ENCODE results near the gene TADA2A. TPM values are rescaled to one million over a fixed set of nuclear protein-coding genes. Genes with fewer than 3 reads are reported as not detected.

TADA2A gene, protein sequence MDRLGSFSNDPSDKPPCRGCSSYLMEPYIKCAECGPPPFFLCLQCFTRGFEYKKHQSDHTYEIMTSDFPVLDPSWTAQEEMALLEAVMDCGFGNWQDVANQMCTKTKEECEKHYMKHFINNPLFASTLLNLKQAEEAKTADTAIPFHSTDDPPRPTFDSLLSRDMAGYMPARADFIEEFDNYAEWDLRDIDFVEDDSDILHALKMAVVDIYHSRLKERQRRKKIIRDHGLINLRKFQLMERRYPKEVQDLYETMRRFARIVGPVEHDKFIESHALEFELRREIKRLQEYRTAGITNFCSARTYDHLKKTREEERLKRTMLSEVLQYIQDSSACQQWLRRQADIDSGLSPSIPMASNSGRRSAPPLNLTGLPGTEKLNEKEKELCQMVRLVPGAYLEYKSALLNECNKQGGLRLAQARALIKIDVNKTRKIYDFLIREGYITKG
- total RNA-seq (2022) (27.3 and 29.4 TPM in 2 replicates), Bru-seq, nascent RNA (percentile 76 among the genes with signal in this experiment), BruChase-seq, experiment 1, labeled RNA remaining after a 2-hour chase (percentile 71 among the genes with signal in this experiment), BruChase-seq, experiment 2, labeled RNA remaining after a 6-hour chase (percentile 67 among the genes with signal in this experiment)
- long read RNA-seq, full-length matches to known transcripts, result 4 of 13 reads
- long read RNA-seq, partial matches to known transcripts, result 2 of 13 reads
- long read RNA-seq, other reads (novel, unspliced or antisense), result 7 of 13 reads

DNA sequence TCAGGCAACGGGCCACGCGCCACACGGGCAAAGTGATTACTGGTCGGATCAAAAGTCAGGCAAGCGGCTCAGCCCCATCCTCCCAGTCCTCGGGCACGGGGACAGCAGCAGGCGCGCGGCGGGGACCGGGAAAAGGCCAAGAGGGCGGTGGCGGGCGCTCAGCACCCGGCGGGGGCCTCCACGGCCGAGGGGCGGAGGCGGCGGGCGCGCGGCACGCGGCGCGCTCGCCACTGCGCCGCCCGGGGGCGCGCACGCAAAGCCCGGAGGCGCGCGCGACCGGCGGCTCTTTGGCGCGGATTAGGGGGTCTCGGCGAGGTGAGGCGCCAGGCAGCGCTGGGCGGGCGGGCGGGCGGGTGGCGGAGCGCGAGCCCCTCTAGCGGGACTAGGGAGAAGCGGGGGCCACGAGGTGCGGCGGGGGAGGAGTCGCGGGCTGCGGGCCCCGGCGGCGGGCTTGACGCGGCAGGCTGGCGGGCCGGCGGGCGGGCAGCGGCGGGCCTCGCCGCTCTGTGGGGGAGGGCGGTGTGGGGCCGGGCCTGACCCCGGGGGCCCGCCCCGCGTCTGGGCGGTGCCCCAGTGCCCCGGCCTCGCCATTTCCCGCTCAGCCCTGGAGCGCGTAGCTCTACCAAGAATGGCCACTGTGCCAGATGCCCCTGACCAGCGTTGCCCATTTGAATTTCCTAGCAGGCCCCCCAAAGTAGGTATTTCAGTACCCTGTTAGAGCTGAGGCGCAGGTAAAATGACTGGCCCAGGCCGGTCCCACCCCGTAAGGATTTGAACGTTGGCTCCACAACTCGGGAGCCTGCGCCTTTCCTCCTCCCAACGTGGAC is at the start of gene TADA2A, which contains the start of gene ACACA:
TSS of gene TADA2A (plus strand) at position 252 of the 827 bp plus-strand sequence. CDS start 4,480 bp downstream, outside the sequence.
TSS of gene ACACA (minus strand) at position 202 of the 827 bp plus-strand sequence. CDS start 537 bp downstream, outside the sequence.
- Mint-ChIP-seq H3K4me1 (ENCODE audit: low read depth, unreplicated experiment) (peaks cover 10% of the 10 kb centered on the region), H3K9me3 (ENCODE audit: unreplicated experiment) (no peaks in the 10 kb centered on the region), H3K36me3 (ENCODE audit: insufficient read depth, unreplicated experiment) (peaks cover 54% of the 10 kb centered on the region), H3K27me3 (ENCODE audit: insufficient read depth, unreplicated experiment) (no peaks in the 10 kb centered on the region), H3K27ac (ENCODE audit: unreplicated experiment) (peak within 1 kb of the TSS; percentile 87), H3K4me3 (ENCODE audit: unreplicated experiment) (peak within 1 kb of the TSS; percentile 93)
- no peaks in the 10 kb centered on the region for H3K27me3 ChIP-seq (replicated peaks; ENCODE audit: control insufficient read depth, insufficient read depth, low read length)
- intact Hi-C loops (cut with micrococcal nuclease; ENCODE audit: unreplicated experiment), result loop anchor here (2.0 kb wide), 1 partner anchor 82 kb away; the partner anchor contains the start of gene DUSP14
- H3K9me3 ChIP-seq, result no peaks in the 10 kb centered on the region
- peaks cover 1% of the 10 kb centered on the region for H3K36me3 ChIP-seq (ENCODE audit: control insufficient read depth, insufficient read depth, low read length)
- TF ChIP-seq, protein P1, sequence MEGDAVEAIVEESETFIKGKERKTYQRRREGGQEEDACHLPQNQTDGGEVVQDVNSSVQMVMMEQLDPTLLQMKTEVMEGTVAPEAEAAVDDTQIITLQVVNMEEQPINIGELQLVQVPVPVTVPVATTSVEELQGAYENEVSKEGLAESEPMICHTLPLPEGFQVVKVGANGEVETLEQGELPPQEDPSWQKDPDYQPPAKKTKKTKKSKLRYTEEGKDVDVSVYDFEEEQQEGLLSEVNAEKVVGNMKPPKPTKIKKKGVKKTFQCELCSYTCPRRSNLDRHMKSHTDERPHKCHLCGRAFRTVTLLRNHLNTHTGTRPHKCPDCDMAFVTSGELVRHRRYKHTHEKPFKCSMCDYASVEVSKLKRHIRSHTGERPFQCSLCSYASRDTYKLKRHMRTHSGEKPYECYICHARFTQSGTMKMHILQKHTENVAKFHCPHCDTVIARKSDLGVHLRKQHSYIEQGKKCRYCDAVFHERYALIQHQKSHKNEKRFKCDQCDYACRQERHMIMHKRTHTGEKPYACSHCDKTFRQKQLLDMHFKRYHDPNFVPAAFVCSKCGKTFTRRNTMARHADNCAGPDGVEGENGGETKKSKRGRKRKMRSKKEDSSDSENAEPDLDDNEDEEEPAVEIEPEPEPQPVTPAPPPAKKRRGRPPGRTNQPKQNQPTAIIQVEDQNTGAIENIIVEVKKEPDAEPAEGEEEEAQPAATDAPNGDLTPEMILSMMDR (IDR thresholded peaks at IDR 0.05; ENCODE audit: insufficient read depth in 1 of 2, low read depth in 1 of 2, low read length in 1 of 2, severe bottlenecking in 1 of 2, unreplicated experiment in 1 of 2), result no peak
- ChIA-PET CTCF (interaction anchor here (0.6 to 1.9 kb wide), 3 partner anchors 9 to 34 kb away, joined by 4 to 6 read pairs (median 5); no protein-coding TSS in a partner anchor), POLR2A (interaction anchor here (0.7 to 1.9 kb wide), 5 partner anchors 21 to 83 kb away, joined by 3 to 20 read pairs (median 6); partner anchors contain the start of gene DUSP14)
- DNase-seq, result peak; percentile 86 to 92
- BruUV-seq (replicated peaks), result no TSS peak
- peaks cover 14% of the 10 kb centered on the region; the same call in 1 of the 2 replicates for H3K4me1 ChIP-seq
- H3K4me3 ChIP-seq (ENCODE audit: low read depth, low read length), result peak within 1 kb of the TSS; percentile 99

DNA sequence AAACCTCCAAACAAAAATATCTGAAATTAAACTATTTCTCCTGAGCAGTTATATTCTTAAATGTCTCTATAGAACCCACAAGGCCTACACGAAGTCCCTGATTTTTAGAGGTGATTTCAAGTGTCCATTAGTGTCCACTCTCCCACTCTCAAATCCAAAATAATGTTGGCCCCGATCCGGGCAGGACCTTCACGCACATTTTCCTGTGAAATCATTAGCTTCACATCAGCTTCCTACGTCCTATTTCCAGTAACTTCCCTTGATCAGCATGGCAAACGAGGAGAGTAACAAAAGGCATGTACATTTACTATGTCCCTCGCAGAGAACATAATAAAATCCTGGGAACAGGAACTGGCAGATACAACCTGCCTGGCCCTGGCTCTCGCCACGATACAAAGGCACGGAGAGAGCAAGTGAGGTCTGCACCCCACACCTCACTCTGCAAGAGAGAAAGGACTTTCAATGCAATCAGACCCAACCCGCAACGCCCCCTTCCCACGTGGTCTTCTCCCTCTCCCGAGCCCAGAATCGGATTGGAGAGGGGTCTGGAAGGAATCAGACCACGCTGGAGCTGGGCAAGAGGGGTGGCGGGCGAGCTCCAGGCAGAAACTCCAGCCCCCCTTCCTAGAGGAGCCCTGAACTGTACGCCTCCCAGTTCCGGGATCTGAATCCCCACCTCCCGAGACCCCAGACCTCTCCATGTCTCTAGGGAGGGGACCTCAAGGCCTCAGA is 48.4 kb upstream of the TADA2A start:
- Histone ChIP-seq H3K27me3 (replicated peaks; ENCODE audit: control insufficient read depth, insufficient read depth, low read length) (no peaks in the 10 kb centered on the region), H3K4me1 (peaks cover 25% of the 10 kb centered on the region), H3K9me3 (no peaks in the 10 kb centered on the region), H3K4me3 (ENCODE audit: low read depth, low read length) (peak overlapping the region; percentile 84), H3K36me3 (ENCODE audit: control insufficient read depth, insufficient read depth, low read length) (no peaks in the 10 kb centered on the region)
- no peaks in the 10 kb centered on the region for H3K27me3 Mint-ChIP-seq (ENCODE audit: insufficient read depth, unreplicated experiment)
- no peaks in the 10 kb centered on the region for H3K9me3 Mint-ChIP-seq (ENCODE audit: unreplicated experiment)
- H3K36me3 Mint-ChIP-seq (ENCODE audit: insufficient read depth, unreplicated experiment), result peaks cover 17% of the 10 kb centered on the region
- TF ChIP-seq, protein P1 (IDR thresholded peaks at IDR 0.05; ENCODE audit: insufficient read depth in 1 of 2, low read depth in 1 of 2, low read length in 1 of 2, severe bottlenecking in 1 of 2, unreplicated experiment in 1 of 2), result no peak
- intact Hi-C loops (cut with micrococcal nuclease; ENCODE audit: unreplicated experiment), result loop anchor here (5.0 kb wide), 1 partner anchor 129 kb away; the partner anchor contains the start of gene DUSP14
- POLR2A ChIA-PET, result interaction anchor here (0.5 to 1.7 kb wide), 13 partner anchors 9 to 991 kb away, joined by 3 to 20 read pairs (median 4); partner anchors contain the start of genes AATF, ACACA, MRM1 and TADA2A
- DNase-seq, result peak; percentile 72 to 80
- H3K4me1 Mint-ChIP-seq (ENCODE audit: low read depth, unreplicated experiment), result peaks cover 22% of the 10 kb centered on the region
- BruUV-seq (replicated peaks), result no TSS peak
- peak overlapping the region; percentile 90 for H3K27ac Mint-ChIP-seq (ENCODE audit: unreplicated experiment)
- CTCF ChIA-PET, result interaction anchor here (0.5 to 4.1 kb wide), 5 partner anchors 15 to 755 kb away, joined by 3 to 40 read pairs (median 4); no protein-coding TSS in a partner anchor
- peak overlapping the region; percentile 98 for H3K4me3 Mint-ChIP-seq (ENCODE audit: unreplicated experiment)
